ENCODE results near the gene TERF2IP. TPM values are rescaled to one million over a fixed set of nuclear protein-coding genes. Genes with fewer than 3 reads are reported as not detected.

Gene TERF2IP
- total RNA-seq, result 46.3 and 69.3 TPM in 2 replicates

GRCh38 chr16:75647492-75648264 lies at the start of gene TERF2IP, which contains the start of gene KARS1:
TERF2IP (plus strand) TSS chr16:75647773; CDS start chr16:75647883, 110 bp downstream.
KARS1 (minus strand) TSS chr16:75647665; CDS start chr16:75647639, 26 bp downstream.
- no peak for DNase-seq (ENCODE audit: extremely low read depth, low read depth, low spot score)

GRCh38 chr16:75599452-75600277 lies 47.9 kb upstream of the TERF2IP start:
- no peak for DNase-seq (ENCODE audit: extremely low read depth, low read depth, low spot score)

- no peak for DNase-seq (ENCODE audit: extremely low read depth, low read depth, low spot score)
Observed at GRCh38 chr16:75603241-75603640, 44.3 kb upstream of the TERF2IP start.

- no peak for DNase-seq (ENCODE audit: extremely low read depth, low read depth, low spot score)
Observed at GRCh38 chr16:75606507-75606906, 41.1 kb upstream of the TERF2IP start.

GRCh38 chr16:75614066-75614897 lies 33.3 kb upstream of the TERF2IP start:
- no peak for DNase-seq (ENCODE audit: extremely low read depth, low read depth, low spot score)

GRCh38 chr16:75615619-75616018 lies 32.0 kb upstream of the TERF2IP start:
- no peak for DNase-seq (ENCODE audit: extremely low read depth, low read depth, low spot score)

GRCh38 chr16:75616521-75617010 lies 31.0 kb upstream of the TERF2IP start:
- no peak for DNase-seq (ENCODE audit: extremely low read depth, low read depth, low spot score)

- DNase-seq (ENCODE audit: extremely low read depth, low read depth, low spot score), result no peak
Observed at GRCh38 chr16:75617121-75617520, 30.5 kb upstream of the TERF2IP start.

- DNase-seq (ENCODE audit: extremely low read depth, low read depth, low spot score), result no peak
Observed at GRCh38 chr16:75618780-75619179, 28.8 kb upstream of the TERF2IP start.

GRCh38 chr16:75620326-75621169 lies 27.0 kb upstream of the TERF2IP start:
- no peak for DNase-seq (ENCODE audit: extremely low read depth, low read depth, low spot score)

GRCh38 chr16:75621170-75621477 lies 26.4 kb upstream of the TERF2IP start:
- DNase-seq (ENCODE audit: extremely low read depth, low read depth, low spot score), result no peak

- peak; percentile 90 for DNase-seq (ENCODE audit: extremely low read depth, low read depth, low spot score)
Observed at GRCh38 chr16:75622761-75623605, 24.6 kb upstream of the TERF2IP start, which contains the start of gene ADAT1. ADAT1 (minus strand) TSS chr16:75623281; CDS start chr16:75620799, 2,482 bp downstream.

- no peak for DNase-seq (ENCODE audit: extremely low read depth, low read depth, low spot score)
Observed at GRCh38 chr16:75624921-75625334, 22.6 kb upstream of the TERF2IP start.

- no peak for DNase-seq (ENCODE audit: extremely low read depth, low read depth, low spot score)
Observed at GRCh38 chr16:75626806-75627205, 20.8 kb upstream of the TERF2IP start.

- DNase-seq (ENCODE audit: extremely low read depth, low read depth, low spot score), result no peak
Observed at GRCh38 chr16:75627851-75628250, 19.7 kb upstream of the TERF2IP start.

- DNase-seq (ENCODE audit: extremely low read depth, low read depth, low spot score), result no peak
Observed at GRCh38 chr16:75628351-75628750, 19.2 kb upstream of the TERF2IP start.

- DNase-seq (ENCODE audit: extremely low read depth, low read depth, low spot score), result no peak
Observed at GRCh38 chr16:75629132-75629531, 18.4 kb upstream of the TERF2IP start.

GRCh38 chr16:75630052-75630451 lies 17.5 kb upstream of the TERF2IP start:
- DNase-seq (ENCODE audit: extremely low read depth, low read depth, low spot score), result no peak

- DNase-seq (ENCODE audit: extremely low read depth, low read depth, low spot score), result no peak
Observed at GRCh38 chr16:75632857-75633256, 14.7 kb upstream of the TERF2IP start.

All from glomerular endothelial cell (primary cell).